ENCODE results near the gene PADI2. TPM values are rescaled to one million over a fixed set of nuclear protein-coding genes. Genes with fewer than 3 reads are reported as not detected.

PADI2 gene
- total and polyA plus RNA-seq, 4 experiments from 2014 or later, result 0.14 TPM; not detected in 3

DNA sequence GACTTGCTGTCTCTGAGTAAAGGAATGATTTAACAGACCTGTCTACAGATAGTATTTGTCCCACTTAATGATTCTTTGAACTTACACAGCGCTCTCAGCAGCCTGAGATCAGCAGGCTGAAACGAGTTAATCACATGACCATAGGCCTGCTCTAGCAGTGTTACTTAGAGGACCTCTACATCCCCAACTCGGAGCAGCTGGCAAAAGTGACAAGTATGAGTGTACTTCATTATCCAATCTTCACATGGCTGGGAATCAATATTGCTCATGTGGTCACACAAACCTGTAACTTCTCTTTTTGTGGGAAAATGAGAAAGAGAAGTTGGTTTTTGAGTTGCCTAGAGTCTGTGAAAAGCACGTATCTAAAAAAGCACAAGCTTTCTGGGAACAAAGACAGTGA, 96.1 kb downstream of the PADI2 start:
- H3K4me3 Mint-ChIP-seq, result no peak overlapping the region
- H3K36me3 Mint-ChIP-seq, result peaks cover 47 to 87% of the 10 kb centered on the region in 2 donors
- Histone ChIP-seq H3K4me1 (ENCODE audit: insufficient read depth, low read length) (no peaks in the 10 kb centered on the region), H3K4me3 (ENCODE audit: low read length in 2 of 2) (no peak overlapping the region), H3K27ac (ENCODE audit: low read depth, low read length) (no peak overlapping the region), H3K9me3 (ENCODE audit: control insufficient read depth in 1 of 2, low read length in 2 of 2) (no peaks in the 10 kb centered on the region), H3K36me3 (ENCODE audit: insufficient read depth, low read length) (peaks cover 79% of the 10 kb centered on the region), H3K27me3 (ENCODE audit: insufficient read depth, low read length) (no peaks in the 10 kb centered on the region)
- ChIA-PET POLR2A (ENCODE audit: partially characterized antibody) (interaction anchor here (0.7 kb wide), 1 partner anchor 127 kb away, joined by 3 read pairs; no protein-coding TSS in a partner anchor), CTCF (ENCODE audit: partially characterized antibody) (interaction anchor here (0.9 kb wide), 1 partner anchor 23 kb away, joined by 3 read pairs; no protein-coding TSS in a partner anchor)
- intact Hi-C loops (cut with micrococcal nuclease), result no loop called here
- H3K9me3 Mint-ChIP-seq, result no peaks in the 10 kb centered on the region
- H3K4me1 Mint-ChIP-seq, result no peaks in the 10 kb centered on the region
- DNase-seq, result no peak
- peak overlapping the region in 4 of 7 donors; percentile 15 to 46 (median 36) for H3K27ac Mint-ChIP-seq
- no peaks in the 10 kb centered on the region for H3K27me3 Mint-ChIP-seq

DNA sequence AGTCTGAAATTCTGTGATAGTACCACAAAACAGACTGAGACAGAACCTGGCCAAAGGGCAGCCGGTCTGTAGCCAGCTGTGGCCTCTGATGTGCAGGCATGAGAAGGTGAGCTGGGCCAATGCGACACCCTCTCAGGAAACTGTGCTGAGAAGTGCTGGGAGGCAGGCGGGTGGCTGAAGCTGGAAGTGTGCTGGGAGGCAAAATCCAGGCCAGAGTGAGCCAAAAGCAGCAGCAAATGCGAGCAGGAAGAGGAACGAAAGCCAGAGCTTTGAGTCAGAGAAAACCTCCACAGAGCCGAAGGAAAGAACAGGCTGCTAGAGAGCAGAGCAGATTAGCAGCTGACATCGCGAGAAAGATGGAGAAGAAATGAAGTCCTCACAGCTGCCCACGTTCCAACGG, 97.4 kb downstream of the PADI2 start:
- ChIA-PET CTCF (ENCODE audit: partially characterized antibody) (interaction anchor here (0.8 kb wide), 1 partner anchor 11 kb away, joined by 3 read pairs; no protein-coding TSS in a partner anchor), POLR2A (ENCODE audit: partially characterized antibody) (interaction anchor here (1.5 kb wide), 1 partner anchor 28 kb away, joined by 4 read pairs; no protein-coding TSS in a partner anchor)
- Mint-ChIP-seq H3K27ac (peak overlapping the region in 2 of 7 donors; percentile 8 to 62), H3K27me3 (no peaks in the 10 kb centered on the region), H3K4me1 (no peaks in the 10 kb centered on the region), H3K4me3 (no peak overlapping the region), H3K9me3 (no peaks in the 10 kb centered on the region), H3K36me3 (peaks cover 38 to 75% of the 10 kb centered on the region in 2 donors)
- Histone ChIP-seq H3K4me3 (ENCODE audit: low read length in 2 of 2) (no peak overlapping the region), H3K27me3 (ENCODE audit: insufficient read depth, low read length) (no peaks in the 10 kb centered on the region), H3K27ac (ENCODE audit: low read depth, low read length) (no peak overlapping the region), H3K4me1 (ENCODE audit: insufficient read depth, low read length) (no peaks in the 10 kb centered on the region), H3K36me3 (ENCODE audit: insufficient read depth, low read length) (peaks cover 69% of the 10 kb centered on the region), H3K9me3 (ENCODE audit: control insufficient read depth in 1 of 2, low read length in 2 of 2) (no peaks in the 10 kb centered on the region)
- intact Hi-C loops (cut with micrococcal nuclease), result no loop called here
- DNase-seq, result no peak

DNA sequence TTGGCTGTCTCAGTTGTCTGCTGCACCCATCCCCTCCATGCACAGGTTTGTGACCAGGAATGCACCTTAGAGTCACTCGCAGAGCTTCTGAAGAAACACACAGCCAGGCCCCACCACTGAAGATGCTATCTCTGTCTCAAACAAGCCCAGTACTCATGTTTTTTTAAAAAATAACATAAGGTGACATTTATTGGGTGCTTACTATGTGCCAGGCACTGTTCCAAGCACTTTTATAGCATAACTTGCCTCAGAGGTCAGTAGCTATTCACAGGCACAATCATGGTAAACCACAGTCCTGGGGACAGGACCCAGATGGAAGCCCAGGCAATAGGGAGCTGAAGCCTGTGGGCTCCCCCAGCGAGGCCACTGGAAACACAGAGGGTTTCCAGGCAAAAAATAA, 98.7 kb downstream of the PADI2 start:
- H3K4me1 ChIP-seq (ENCODE audit: insufficient read depth, low read length), result no peaks in the 10 kb centered on the region
- no peaks in the 10 kb centered on the region for H3K9me3 ChIP-seq (ENCODE audit: control insufficient read depth in 1 of 2, low read length in 2 of 2)
- ChIA-PET POLR2A (ENCODE audit: partially characterized antibody) (no interaction called here), CTCF (ENCODE audit: partially characterized antibody) (interaction anchor here (1.7 kb wide), 1 partner anchor 60 kb away, joined by 5 read pairs; no protein-coding TSS in a partner anchor)
- Mint-ChIP-seq H3K4me3 (no peak overlapping the region), H3K4me1 (no peaks in the 10 kb centered on the region), H3K27ac (peak overlapping the region in 5 of 7 donors; percentile 8 to 75 (median 46)), H3K27me3 (no peaks in the 10 kb centered on the region), H3K36me3 (peaks cover 37 to 67% of the 10 kb centered on the region in 2 donors), H3K9me3 (no peaks in the 10 kb centered on the region)
- no peak overlapping the region for H3K4me3 ChIP-seq (ENCODE audit: low read length in 2 of 2)
- intact Hi-C loops (cut with micrococcal nuclease), result no loop called here
- peaks cover 64% of the 10 kb centered on the region for H3K36me3 ChIP-seq (ENCODE audit: insufficient read depth, low read length)
- H3K27ac ChIP-seq (ENCODE audit: low read depth, low read length), result no peak overlapping the region
- no peaks in the 10 kb centered on the region for H3K27me3 ChIP-seq (ENCODE audit: insufficient read depth, low read length)
- no peak for DNase-seq

GRCh38 chr1:17018849-17019248, 100.4 kb downstream of the PADI2 start:
- H3K9me3 ChIP-seq (ENCODE audit: control insufficient read depth in 1 of 2, low read length in 2 of 2), result no peaks in the 10 kb centered on the region
- peaks cover 50% of the 10 kb centered on the region for H3K36me3 ChIP-seq (ENCODE audit: insufficient read depth, low read length)
- H3K4me3 ChIP-seq (ENCODE audit: low read length in 2 of 2), result no peak overlapping the region
- H3K36me3 Mint-ChIP-seq, result peaks cover 32 to 54% of the 10 kb centered on the region in 2 donors
- H3K27ac ChIP-seq (ENCODE audit: low read depth, low read length), result no peak overlapping the region
- DNase-seq, result no peak
- H3K4me1 ChIP-seq (ENCODE audit: insufficient read depth, low read length), result no peaks in the 10 kb centered on the region
- intact Hi-C loops (cut with micrococcal nuclease), result no loop called here
- ChIA-PET POLR2A (ENCODE audit: partially characterized antibody) (interaction anchor here (0.5 to 0.8 kb wide), 2 partner anchors 115 to 476 kb away, joined by 3 read pairs; no protein-coding TSS in a partner anchor), CTCF (ENCODE audit: partially characterized antibody) (interaction anchor here (1.8 kb wide), 1 partner anchor 58 kb away, joined by 6 read pairs; no protein-coding TSS in a partner anchor)
- H3K4me3 Mint-ChIP-seq, result no peak overlapping the region
- no peaks in the 10 kb centered on the region for H3K4me1 Mint-ChIP-seq
- H3K9me3 Mint-ChIP-seq, result no peaks in the 10 kb centered on the region
- H3K27ac Mint-ChIP-seq, result peak overlapping the region in 3 of 7 donors; percentile 30 to 72 (median 68)
- no peaks in the 10 kb centered on the region for H3K27me3 ChIP-seq (ENCODE audit: insufficient read depth, low read length)
- no peaks in the 10 kb centered on the region for H3K27me3 Mint-ChIP-seq

- DNase-seq, result no peak
- Mint-ChIP-seq H3K4me3 (no peak overlapping the region), H3K9me3 (no peaks in the 10 kb centered on the region), H3K27me3 (no peaks in the 10 kb centered on the region), H3K4me1 (no peaks in the 10 kb centered on the region), H3K36me3 (peaks cover 27 to 40% of the 10 kb centered on the region in 2 donors), H3K27ac (no peak overlapping the region)
- ChIA-PET POLR2A (ENCODE audit: partially characterized antibody) (no interaction called here), CTCF (ENCODE audit: partially characterized antibody) (interaction anchor here (1.8 kb wide), 1 partner anchor 57 kb away, joined by 6 read pairs; no protein-coding TSS in a partner anchor)
- H3K27ac ChIP-seq (ENCODE audit: low read depth, low read length), result no peak overlapping the region
- intact Hi-C loops (cut with micrococcal nuclease), result no loop called here
- H3K9me3 ChIP-seq (ENCODE audit: control insufficient read depth in 1 of 2, low read length in 2 of 2), result no peaks in the 10 kb centered on the region
- H3K4me3 ChIP-seq (ENCODE audit: low read length in 2 of 2), result no peak overlapping the region
- no peaks in the 10 kb centered on the region for H3K27me3 ChIP-seq (ENCODE audit: insufficient read depth, low read length)
- no peaks in the 10 kb centered on the region for H3K4me1 ChIP-seq (ENCODE audit: insufficient read depth, low read length)
- peaks cover 36% of the 10 kb centered on the region for H3K36me3 ChIP-seq (ENCODE audit: insufficient read depth, low read length)
Measured at GRCh38 chr1:17017435-17017834, 101.8 kb downstream of the PADI2 start.

Other genes with a start within 250 kb of the PADI2 start
- 1,000 to 10,000 TPM; 3,010 to 3,866 TPM for gene RNU1-2, start 223.5 kb downstream of the PADI2 start, total RNA-seq
- gene RNU1-2, start 223.5 kb downstream of the PADI2 start, polyA plus RNA-seq, result not detected
- 10 to 100 TPM; 84.9 to 91.7 TPM for gene CROCC, start 197.5 kb downstream of the PADI2 start, total RNA-seq
- 1 to 10 TPM in 1 of 2 donors, under 1 TPM in 1; 0.77 to 8.4 TPM for gene CROCC, start 197.5 kb downstream of the PADI2 start, polyA plus RNA-seq
- gene MFAP2, start 138.8 kb downstream of the PADI2 start, total RNA-seq, result not detected
- gene MFAP2, start 138.8 kb downstream of the PADI2 start, polyA plus RNA-seq, result not detected
- 10 to 100 TPM; 54.6 to 56.5 TPM for gene ATP13A2, start 107.5 kb downstream of the PADI2 start, total RNA-seq
- gene ATP13A2, start 107.5 kb downstream of the PADI2 start, polyA plus RNA-seq, result 10 to 100 TPM; 24.6 to 60.4 TPM
- 10 to 100 TPM; 57.0 to 66.4 TPM for gene SDHB, start 65.4 kb downstream of the PADI2 start, total RNA-seq
- 100 to 1,000 TPM; 152 to 219 TPM for gene SDHB, start 65.4 kb downstream of the PADI2 start, polyA plus RNA-seq
- not detected for gene PADI1, start 85.7 kb upstream of the PADI2 start, total RNA-seq
- gene PADI1, start 85.7 kb upstream of the PADI2 start, polyA plus RNA-seq, result not detected
- not detected for gene PADI3, start 129.6 kb upstream of the PADI2 start, total RNA-seq
- not detected for gene PADI3, start 129.6 kb upstream of the PADI2 start, polyA plus RNA-seq
- gene PADI4, start 188.7 kb upstream of the PADI2 start, total RNA-seq, result under 1 TPM in 1 of 2 experiments, not detected in 1; 0.14 TPM
- gene PADI4, start 188.7 kb upstream of the PADI2 start, polyA plus RNA-seq, result under 1 TPM in 1 of 2 donors, not detected in 1; 0.08 TPM